CD14-positive monocyte (primary cell): ENCODE measurements around the gene ELP1. TPM values are rescaled to one million over a fixed set of nuclear protein-coding genes. Genes with fewer than 3 reads are reported as not detected.

Experiments
- DNase-seq, 3 donors: peaks; one replicate each; pipeline ENCODE4 v3.0.0-alpha.2; 2011 to 2022
- H2AFZ ChIP-seq: 2 replicates; pipeline ENCODE4 v1.6.0; 2012; ENCODE audit warnings: mild to moderate bottlenecking, low read depth, low read length, inconsistent platforms; ENCODE audit not compliant: insufficient read depth, poor library complexity, severe bottlenecking
- H3K27ac ChIP-seq, 2 donors: 1 replicate in 1 of 2; 2 replicates in 1 of 2; pipeline ENCODE4 v1.5.1; 2012 to 2013; ENCODE audit warnings: low read length in 2 of 2, control low read depth in 1 of 2, inconsistent platforms in 1 of 2, low read depth in 1 of 2, mild to moderate bottlenecking in 1 of 2
- H3K27me3 ChIP-seq, 2 donors: one replicate each; pipeline versions ENCODE4 v1.6.0 to v1.6.1; 2011 to 2013; ENCODE audit warnings: low read length in 2 of 2; ENCODE audit not compliant: control insufficient read depth in 2 of 2, insufficient read depth in 2 of 2
- H3K36me3 ChIP-seq, 2 donors: replicated peaks in 1 of 2; 1 replicate in 1 of 2; 2 replicates in 1 of 2; pipeline versions ENCODE4 v1.5.1 to v1.6.1; 2012 to 2013; ENCODE audit warnings: low read length in 2 of 2, control low read depth in 1 of 2, inconsistent platforms in 1 of 2, mild to moderate bottlenecking in 1 of 2; ENCODE audit not compliant: insufficient read depth in 2 of 2, control insufficient read depth in 1 of 2
- H3K4me1 ChIP-seq, 2 donors: 1 replicate in 1 of 2; 2 replicates in 1 of 2; pipeline versions ENCODE4 v1.5.1 to v1.6.1; 2012 to 2013; ENCODE audit warnings: low read length in 2 of 2, control low read depth in 1 of 2, inconsistent platforms in 1 of 2, mild to moderate bottlenecking in 1 of 2, moderate library complexity in 1 of 2; ENCODE audit not compliant: insufficient read depth in 2 of 2, control insufficient read depth in 1 of 2
- H3K4me2 ChIP-seq: replicated peaks from 2 replicates; pipeline ENCODE3; 2012; ENCODE audit warnings: low read length, moderate library complexity, mild to moderate bottlenecking; ENCODE audit not compliant: poor library complexity, severe bottlenecking; ENCODE audit errors: extremely low read depth
- H3K4me3 ChIP-seq, 3 experiments: fragments of 200-600 bp in 1 of 3; sonication (generic) in 1 of 3; replicated peaks in 1 of 3; 1 replicate in 2 of 3; 2 replicates in 1 of 3; pipeline ENCODE4 v1.5.1; 2011 to 2013; ENCODE audit warnings: low read length in 3 of 3, mild to moderate bottlenecking in 3 of 3, control low read depth in 2 of 3, low read depth in 2 of 3, inconsistent platforms in 1 of 3, moderate library complexity in 1 of 3
- H3K79me2 ChIP-seq: 2 replicates; pipeline ENCODE4 v1.6.0; 2012; ENCODE audit warnings: mild to moderate bottlenecking, control low read depth, inconsistent platforms, low read length, moderate library complexity; ENCODE audit not compliant: insufficient read depth
- H3K9ac ChIP-seq: 2 replicates; pipeline ENCODE4 v1.6.0; 2017; ENCODE audit warnings: low read length, mild to moderate bottlenecking; ENCODE audit not compliant: insufficient read depth, poor library complexity, severe bottlenecking
- H3K9me3 ChIP-seq, 2 donors: replicated peaks in 1 of 2; 1 replicate in 1 of 2; 2 replicates in 1 of 2; pipeline versions ENCODE4 v1.5.1 to v1.6.1; 2012 to 2013; ENCODE audit warnings: low read length in 2 of 2, control low read depth in 1 of 2; ENCODE audit not compliant: control insufficient read depth in 1 of 2, insufficient read depth in 1 of 2
- H4K20me1 ChIP-seq: 2 replicates; pipeline ENCODE4 v1.6.0; 2012; ENCODE audit warnings: mild to moderate bottlenecking, low read length, control low read depth, moderate library complexity; ENCODE audit not compliant: insufficient read depth
- H3K27ac Mint-ChIP-seq, 7 donors: one replicate each; pipeline ENCODE4 v1.8.0; 2020; ENCODE audit warnings: mild to moderate bottlenecking in 7 of 7, mixed read lengths in 7 of 7, moderate library complexity in 6 of 7, inconsistent platforms in 2 of 7
- H3K27me3 Mint-ChIP-seq, 3 donors: one replicate each; pipeline ENCODE4 v1.8.0; 2021 to 2022; ENCODE audit warnings: low read depth in 3 of 3, mild to moderate bottlenecking in 3 of 3, mixed read lengths in 3 of 3, moderate library complexity in 3 of 3, inconsistent platforms in 1 of 3
- H3K36me3 Mint-ChIP-seq, 2 donors: one replicate each; pipeline ENCODE4 v1.8.0; 2020; ENCODE audit warnings: mixed read lengths in 2 of 2, inconsistent platforms in 1 of 2, mild to moderate bottlenecking in 1 of 2
- H3K4me1 Mint-ChIP-seq: one replicate; pipeline ENCODE4 v1.8.0; 2020; ENCODE audit warnings: mild to moderate bottlenecking, mixed read lengths
- H3K4me3 Mint-ChIP-seq, 2 donors: one replicate each; pipeline ENCODE4 v1.8.0; 2020; ENCODE audit warnings: mild to moderate bottlenecking in 2 of 2, mixed read lengths in 2 of 2, moderate library complexity in 1 of 2
- H3K9me3 Mint-ChIP-seq, 7 donors: one replicate each; pipeline ENCODE4 v1.8.0; 2020 to 2022; ENCODE audit warnings: mixed read lengths in 7 of 7, mild to moderate bottlenecking in 6 of 7, moderate library complexity in 6 of 7, inconsistent platforms in 2 of 7
- CTCF ChIP-seq: fragments of 200-600 bp; IDR thresholded peaks from one replicate; pipeline ENCODE4 v1.8.0; 2022; ENCODE audit warnings: antibody characterized with exemption, mild to moderate bottlenecking
- WGBS: methylation state at CpG from one replicate; pipeline ENCODE4 v1.1.5; 2013; ENCODE audit warnings: missing lambda C conversion rate; ENCODE audit not compliant: insufficient coverage; 5-methylcytosine and 5-hydroxymethylcytosine counted together
- intact Hi-C, 2 donors: fragments of 100-400 bp; cut with micrococcal nuclease; formaldehyde crosslinking; loops; one replicate each; pipeline versions ENCODE4 v1.15.0 to v1.15.1; 2023
- polyA plus RNA-seq, 3 donors: library from polyadenylated mRNA; depleted of rRNA in 1 of 3; unstranded in 2 of 3; stranded (reverse) in 1 of 3; fragments of 300-500 nt in 2 of 3; fragments of >200 nt in 1 of 3; fragmentation: Illumina TruSeq in 2 of 3; gene quantifications; 1 replicate in 2 of 3; 2 replicates in 1 of 3; pipeline ENCODE4 v1.2.3, GENCODE V29; 2012 to 2021

The ELP1 gene
- polyA plus RNA-seq, 3 donors: 7.9 to 12.2 (median 11.1) TPM

DNA sequence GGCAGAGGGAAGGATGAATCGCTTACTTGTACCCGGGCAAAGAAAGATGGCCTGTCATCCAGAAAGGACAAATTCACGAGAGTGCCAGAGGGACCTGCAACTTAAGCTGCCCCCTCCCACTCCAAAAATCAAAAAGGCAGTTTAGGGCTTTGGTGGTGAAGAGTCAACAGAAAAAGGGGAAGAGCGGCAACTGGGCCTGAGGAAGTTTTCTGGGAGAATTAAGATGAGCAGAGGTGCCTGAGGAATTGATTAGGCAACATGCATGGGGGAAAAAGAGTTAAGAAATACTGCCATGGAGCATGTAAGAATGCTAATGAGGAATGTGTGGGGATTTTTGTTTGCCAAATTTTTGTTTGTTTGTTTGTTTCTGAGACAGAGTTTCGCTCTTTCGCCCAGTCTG lies 76.4 kb downstream of the ELP1 start:
- Mint-ChIP-seq H3K4me3 (no peak overlapping the region), H3K36me3 (no peaks in the 10 kb centered on the region), H3K9me3 (peaks cover 0 to 2% (median under 1%) of the 10 kb centered on the region in 7 donors), H3K27me3 (peaks cover 0 to 5% (median 2%) of the 10 kb centered on the region in 3 donors), H3K4me1 (peaks cover 20% of the 10 kb centered on the region), H3K27ac (no peak overlapping the region)
- 0% methylated on average over 1 of the region's 6 CpGs for WGBS
- no peak for DNase-seq
- Histone ChIP-seq H3K27ac (no peak overlapping the region), H3K4me3 (no peak overlapping the region), H3K9ac (no peak overlapping the region), H3K27me3 (no peaks in the 10 kb centered on the region), H4K20me1 (no peaks in the 10 kb centered on the region), H3K36me3 (no peaks in the 10 kb centered on the region), H2AFZ (no peak overlapping the region), H3K4me2 (no peak overlapping the region), H3K79me2 (no peaks in the 10 kb centered on the region), H3K4me1 (peaks cover 0 to 3% of the 10 kb centered on the region in 2 donors), H3K9me3 (no peaks in the 10 kb centered on the region)
- TF ChIP-seq CTCF: no peak
- intact Hi-C loops: no loop called here

DNA sequence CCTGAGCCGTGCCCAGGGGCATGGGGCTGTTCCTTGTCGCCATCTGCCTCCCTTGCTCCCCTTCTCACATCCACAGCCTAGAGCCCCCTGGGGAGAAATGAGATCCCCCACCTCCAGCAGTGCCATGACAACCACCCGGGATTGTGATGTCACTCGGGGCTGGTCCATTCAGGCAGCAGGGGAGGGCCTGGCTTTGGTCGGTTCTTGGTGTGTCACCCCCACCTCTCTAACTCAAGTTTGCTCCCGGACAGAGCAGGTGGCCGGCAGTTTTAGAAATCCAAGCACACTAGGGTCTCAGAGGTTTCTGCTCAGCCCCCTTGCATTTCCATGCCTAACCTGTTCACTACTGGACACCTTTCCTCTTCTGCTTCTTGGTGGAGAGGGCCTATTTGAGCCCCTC lies 78.0 kb downstream of the ELP1 start, which contains the start of gene ACTL7B:
TSS of gene ACTL7B (minus strand) at position 99 of the 400 bp plus-strand sequence. CDS start at position 43, 56 bp downstream.
- Histone ChIP-seq H2AFZ (no peak within 1 kb of the TSS), H3K36me3 (no peaks in the 10 kb centered on the region), H3K27me3 (peaks cover 0 to 3% of the 10 kb centered on the region in 2 donors), H3K79me2 (no peaks in the 10 kb centered on the region), H4K20me1 (no peaks in the 10 kb centered on the region), H3K4me2 (no peak within 1 kb of the TSS), H3K4me1 (peaks cover 0 to 3% of the 10 kb centered on the region in 2 donors), H3K9ac (no peak within 1 kb of the TSS), H3K4me3 (no peak within 1 kb of the TSS), H3K9me3 (no peaks in the 10 kb centered on the region), H3K27ac (no peak within 1 kb of the TSS)
- 93% methylated on average over 7 of the region's 7 CpGs for WGBS
- no peak for TF ChIP-seq CTCF
- no peaks in the 10 kb centered on the region for H3K36me3 Mint-ChIP-seq
- DNase-seq: no peak
- peaks cover 0 to 2% (median 0%) of the 10 kb centered on the region in 7 donors for H3K9me3 Mint-ChIP-seq
- peaks cover 20% of the 10 kb centered on the region for H3K4me1 Mint-ChIP-seq
- H3K27me3 Mint-ChIP-seq: peaks cover 0 to 5% (median 5%) of the 10 kb centered on the region in 3 donors
- no peak within 1 kb of the TSS for H3K4me3 Mint-ChIP-seq
- H3K27ac Mint-ChIP-seq: no peak within 1 kb of the TSS
- intact Hi-C loops: no loop called here
